IPS-18a (cell line): ENCODE data around the gene STX8.

Source experiments
- H3K27ac ChIP-seq: one replicate; pipeline ENCODE4 v1.5.1; 2013; ENCODE audit warnings: low read length
- H3K27me3 ChIP-seq: one replicate; pipeline ENCODE4 v1.6.1; 2013; ENCODE audit warnings: mild to moderate bottlenecking, low read length; ENCODE audit not compliant: control insufficient read depth, insufficient read depth
- H3K36me3 ChIP-seq: one replicate; pipeline ENCODE4 v1.6.1; 2013; ENCODE audit warnings: low read depth, low read length; ENCODE audit not compliant: control insufficient read depth
- H3K4me1 ChIP-seq: one replicate; pipeline ENCODE4 v1.6.1; 2013; ENCODE audit warnings: low read depth, low read length; ENCODE audit not compliant: control insufficient read depth
- H3K4me3 ChIP-seq: one replicate; pipeline ENCODE4 v1.5.1; 2013; ENCODE audit warnings: low read length
- H3K9ac ChIP-seq: one replicate; pipeline ENCODE4 v1.6.1; 2013; ENCODE audit warnings: mild to moderate bottlenecking, low read length, moderate library complexity
- H3K9me3 ChIP-seq: one replicate; pipeline ENCODE4 v1.6.1; 2013; ENCODE audit warnings: low read depth, low read length; ENCODE audit not compliant: control insufficient read depth

The STX8 gene

GRCh38 chr17:9239793-9240658 is 335.6 kb downstream of the STX8 start:
- Histone ChIP-seq H3K4me1 (peaks cover 11% of the 10 kb centered on the region), H3K4me3 (peak overlapping the region; percentile 56), H3K36me3 (no peaks in the 10 kb centered on the region), H3K9ac (peak overlapping the region; percentile 3), H3K27me3 (peaks cover 19% of the 10 kb centered on the region), H3K9me3 (no peaks in the 10 kb centered on the region), H3K27ac (no peak overlapping the region)

DNA sequence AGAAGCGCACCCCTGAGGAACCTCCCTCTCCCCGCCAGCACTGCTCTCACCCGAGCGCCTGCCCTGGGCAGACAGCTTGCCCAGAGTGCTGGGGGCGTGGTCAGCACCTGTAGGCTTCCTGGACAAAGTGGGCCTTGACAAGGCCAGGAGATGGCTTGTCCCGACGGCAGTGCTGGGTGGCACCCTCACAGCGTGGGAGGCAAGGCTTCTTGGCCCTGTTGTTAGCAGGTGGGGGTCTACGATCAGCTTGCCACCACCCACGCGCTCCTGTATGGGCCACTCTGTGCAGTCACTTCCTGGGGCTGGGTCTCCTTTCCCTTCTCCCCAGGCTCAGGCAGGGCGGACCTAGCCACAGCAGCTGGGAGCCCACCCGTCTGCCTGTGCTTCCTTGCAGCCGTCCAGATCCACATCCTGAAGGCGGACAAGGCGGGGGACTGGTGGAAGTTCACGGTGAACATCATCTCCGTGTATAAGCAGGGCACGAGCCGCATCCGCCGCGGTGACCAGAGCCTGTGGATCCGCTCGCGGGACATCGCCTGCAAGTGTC is 336.3 kb downstream of the STX8 start:
- H3K9me3 ChIP-seq: no peaks in the 10 kb centered on the region
- no peak overlapping the region for H3K27ac ChIP-seq
- peaks cover 11% of the 10 kb centered on the region for H3K4me1 ChIP-seq
- H3K36me3 ChIP-seq: no peaks in the 10 kb centered on the region
- peaks cover 19% of the 10 kb centered on the region for H3K27me3 ChIP-seq
- H3K4me3 ChIP-seq: peak overlapping the region; percentile 47
- peak overlapping the region; percentile 3 for H3K9ac ChIP-seq

GRCh38 chr17:9238340-9239245 is 337.0 kb downstream of the STX8 start:
- Histone ChIP-seq H3K4me1 (peaks cover 11% of the 10 kb centered on the region), H3K9me3 (no peaks in the 10 kb centered on the region), H3K27ac (no peak overlapping the region), H3K27me3 (peaks cover 19% of the 10 kb centered on the region), H3K36me3 (no peaks in the 10 kb centered on the region), H3K4me3 (peak overlapping the region; percentile 47), H3K9ac (no peak overlapping the region)

GRCh38 chr17:9237661-9238301 is 337.8 kb downstream of the STX8 start:
- Histone ChIP-seq H3K4me3 (no peak overlapping the region), H3K9me3 (no peaks in the 10 kb centered on the region), H3K27ac (no peak overlapping the region), H3K36me3 (no peaks in the 10 kb centered on the region), H3K9ac (no peak overlapping the region), H3K4me1 (peaks cover 11% of the 10 kb centered on the region), H3K27me3 (peaks cover 19% of the 10 kb centered on the region)

DNA sequence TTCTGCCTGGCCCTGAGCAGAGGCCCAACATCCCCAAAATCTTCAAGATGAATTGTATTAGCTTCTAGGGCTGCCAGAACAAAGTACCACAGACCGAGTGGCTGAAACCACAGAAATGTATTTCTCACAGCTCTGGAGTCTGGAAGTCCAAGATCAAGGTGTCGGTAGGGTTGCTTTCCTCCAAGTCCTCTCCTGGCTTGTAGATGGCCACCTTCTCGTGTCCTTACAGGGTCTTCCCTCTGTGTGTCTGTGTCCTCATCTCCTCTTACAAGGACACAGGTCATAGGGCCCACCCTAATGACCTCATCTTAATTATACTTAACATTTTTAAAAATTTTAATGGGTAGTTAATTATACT is 338.6 kb downstream of the STX8 start:
- Histone ChIP-seq H3K4me3 (no peak overlapping the region), H3K27me3 (peaks cover 19% of the 10 kb centered on the region), H3K9ac (no peak overlapping the region), H3K4me1 (peaks cover 11% of the 10 kb centered on the region), H3K36me3 (no peaks in the 10 kb centered on the region), H3K9me3 (no peaks in the 10 kb centered on the region), H3K27ac (no peak overlapping the region)

DNA sequence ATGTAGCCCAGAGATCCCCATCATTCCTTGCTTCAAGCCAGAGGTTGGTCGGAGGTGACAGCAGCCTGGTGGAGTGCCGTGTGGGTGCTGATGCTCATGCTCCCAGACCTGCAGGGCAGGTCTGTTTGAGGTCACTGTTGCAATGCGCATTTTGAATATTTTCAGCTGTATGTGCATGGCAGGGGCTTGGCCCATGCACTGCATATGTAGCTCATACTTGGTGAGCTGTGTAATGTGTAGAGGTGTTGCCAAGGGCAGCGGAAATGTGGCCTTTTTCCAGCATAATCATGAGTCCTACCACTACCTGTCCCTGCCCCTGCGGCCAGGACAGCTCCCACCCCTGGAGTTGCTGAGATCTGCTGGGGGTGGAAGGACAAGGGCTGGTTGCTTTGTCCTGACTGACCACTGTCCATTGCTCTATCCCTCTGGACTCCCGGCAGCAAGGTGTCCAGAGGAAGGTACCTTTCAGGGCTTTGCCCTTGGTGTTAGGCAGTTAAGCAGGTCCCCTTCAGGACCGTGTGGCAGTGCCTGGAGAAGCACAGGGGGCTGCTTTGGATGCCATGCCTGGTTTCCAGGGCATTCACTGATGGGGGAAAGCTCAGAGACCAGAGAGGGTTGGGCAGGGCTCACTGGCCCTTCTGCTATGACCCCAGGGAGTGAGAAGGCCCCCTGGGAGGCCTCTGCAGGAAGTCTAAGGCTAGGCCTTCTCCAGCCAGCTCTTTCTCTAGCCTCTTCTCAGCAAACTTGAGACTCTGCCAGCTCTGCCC is 339.2 kb downstream of the STX8 start:
- Histone ChIP-seq H3K4me3 (no peak overlapping the region), H3K36me3 (no peaks in the 10 kb centered on the region), H3K4me1 (peaks cover 11% of the 10 kb centered on the region), H3K9ac (no peak overlapping the region), H3K27me3 (peaks cover 19% of the 10 kb centered on the region), H3K27ac (no peak overlapping the region), H3K9me3 (no peaks in the 10 kb centered on the region)

GRCh38 chr17:9235346-9235745 is 340.3 kb downstream of the STX8 start:
- no peak overlapping the region for H3K9ac ChIP-seq
- H3K9me3 ChIP-seq: no peaks in the 10 kb centered on the region
- no peaks in the 10 kb centered on the region for H3K36me3 ChIP-seq
- peaks cover 19% of the 10 kb centered on the region for H3K27me3 ChIP-seq
- peaks cover 1% of the 10 kb centered on the region for H3K4me1 ChIP-seq
- no peak overlapping the region for H3K27ac ChIP-seq
- no peak overlapping the region for H3K4me3 ChIP-seq

- Histone ChIP-seq H3K27ac (no peak overlapping the region), H3K9me3 (no peaks in the 10 kb centered on the region), H3K36me3 (no peaks in the 10 kb centered on the region), H3K9ac (no peak overlapping the region), H3K4me1 (no peaks in the 10 kb centered on the region), H3K27me3 (peaks cover 17% of the 10 kb centered on the region), H3K4me3 (no peak overlapping the region)
Observed at GRCh38 chr17:9234389-9234945, 341.2 kb downstream of the STX8 start.

DNA sequence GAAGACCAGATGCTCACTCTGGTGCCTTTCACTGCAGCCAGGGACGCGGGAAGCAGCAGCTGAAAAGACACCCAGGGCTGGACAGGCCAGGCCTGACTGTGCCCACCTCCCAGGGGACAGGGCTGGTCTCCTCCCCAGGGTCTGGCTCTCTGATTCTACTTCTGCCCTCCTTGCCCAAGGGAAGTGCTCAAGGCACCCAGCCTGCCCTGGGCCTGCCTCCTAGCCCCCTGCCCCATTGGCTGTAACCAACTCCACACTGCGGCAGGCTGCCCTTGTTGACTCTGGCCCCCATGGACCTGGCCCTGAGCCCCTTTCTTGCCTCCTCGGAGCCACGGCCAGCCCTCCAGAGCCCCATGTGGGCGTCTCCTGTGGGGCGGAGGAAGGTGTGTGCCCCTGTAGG is 341.9 kb downstream of the STX8 start:
- H3K36me3 ChIP-seq: no peaks in the 10 kb centered on the region
- no peak overlapping the region for H3K4me3 ChIP-seq
- no peak overlapping the region for H3K9ac ChIP-seq
- H3K9me3 ChIP-seq: no peaks in the 10 kb centered on the region
- H3K27me3 ChIP-seq: peaks cover 10% of the 10 kb centered on the region
- no peak overlapping the region for H3K27ac ChIP-seq
- H3K4me1 ChIP-seq: no peaks in the 10 kb centered on the region

DNA sequence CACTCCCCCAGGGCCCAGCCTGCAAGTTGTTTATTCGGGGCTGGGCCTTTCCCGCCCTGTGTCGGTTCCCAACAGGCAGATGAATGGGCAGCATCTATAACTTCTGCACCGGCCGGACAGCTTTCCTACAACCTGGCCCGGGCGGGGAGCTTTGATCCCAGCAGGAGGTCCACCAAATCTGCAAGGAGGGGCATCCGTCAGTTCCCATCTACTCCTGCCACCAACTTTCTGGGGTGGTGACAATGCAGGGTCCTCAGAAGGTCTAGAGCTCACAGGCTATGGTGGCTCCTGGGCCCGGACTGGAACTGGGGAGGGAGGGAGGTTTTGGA is 342.4 kb downstream of the STX8 start:
- Histone ChIP-seq H3K9me3 (no peaks in the 10 kb centered on the region), H3K9ac (no peak overlapping the region), H3K27me3 (peaks cover 4% of the 10 kb centered on the region), H3K4me1 (no peaks in the 10 kb centered on the region), H3K27ac (no peak overlapping the region), H3K4me3 (no peak overlapping the region), H3K36me3 (no peaks in the 10 kb centered on the region)
